GM12878 (cell line): ENCODE results near the gene NTSR1. TPM values are rescaled to one million over a fixed set of nuclear protein-coding genes. Genes with fewer than 3 reads are reported as not detected.

Source experiments
- ATAC-seq: fragments of 200-7000 bp; cut with Tn5 transposase; 3 replicates; pipeline ENCODE4 v1.9.1; 2020; ENCODE audit warnings: mild to moderate bottlenecking, moderate library complexity
- BruUV-seq: library from RNA; stranded (reverse); fragments of 400-500 nt; replicated peaks from 2 replicates; lab custom pipeline; 2021; lab: Mats Ljungman, UMichigan
- CTCF ChIA-PET: fragments of 300-600 bp; sonication (Branson Sonifier 250); formaldehyde crosslinking; extraction: SDS; loops from one replicate; lab custom pipeline; 2021; ENCODE audit warnings: inconsistent platforms; lab: Yijun Ruan, JAX
- POLR2A ChIA-PET: fragments of 350-600 bp; formaldehyde crosslinking; extraction: SDS; loops from one replicate; lab custom pipeline; 2021; ENCODE audit warnings: inconsistent platforms; lab: Charles Lee
- RAD21 ChIA-PET: fragments of 300-600 bp; sonication (Branson Sonifier 250); formaldehyde crosslinking; loops from one replicate; lab custom pipeline; 2023; ENCODE audit warnings: antibody characterized with exemption; ENCODE audit not compliant: unreplicated experiment; lab: Charles Lee
- SMC1A ChIA-PET: fragments of 300-600 bp; sonication (Branson Sonifier 250); formaldehyde crosslinking; loops from one replicate; lab custom pipeline; 2023; ENCODE audit not compliant: unreplicated experiment, uncharacterized antibody; lab: Charles Lee
- DNase-seq: peaks from one replicate; pipeline ENCODE4 v3.0.0-alpha.2; 2011; ENCODE audit warnings: low read depth, low spot score
- FAIRE-seq: peaks from 3 replicates; lab custom pipeline; 2011; peaks lifted over from hg19 to GRCh38; lab: Jason Lieb, UNC
- H2AFZ ChIP-seq: 2 replicates; pipeline ENCODE4 v1.6.0; 2011; ENCODE audit warnings: low read depth, low read length, control low read depth; ENCODE audit not compliant: control insufficient read depth
- H3K27ac ChIP-seq: 2 replicates; pipeline ENCODE4 v1.5.1; 2011; ENCODE audit warnings: control low read depth; ENCODE audit not compliant: control insufficient read depth, insufficient read depth
- H3K27me3 ChIP-seq, 2 experiments: replicated peaks in 1 of 2; 2 replicates each; pipeline versions ENCODE4 v1.6.0 to v1.6.1; 2011; ENCODE audit warnings: low read length in 1 of 2; ENCODE audit not compliant: control insufficient read depth in 2 of 2, insufficient read depth in 2 of 2
- H3K36me3 ChIP-seq, 2 experiments: 2 replicates each; pipeline ENCODE4 v1.5.1; 2011; ENCODE audit warnings: low read length in 1 of 2; ENCODE audit not compliant: control insufficient read depth in 2 of 2, insufficient read depth in 2 of 2
- H3K4me1 ChIP-seq: 2 replicates; pipeline ENCODE4 v1.6.1; 2011; ENCODE audit warnings: mild to moderate bottlenecking, low read length, moderate library complexity, mixed read lengths; ENCODE audit not compliant: control insufficient read depth, insufficient read depth
- H3K4me2 ChIP-seq: 2 replicates; pipeline ENCODE4 v1.6.0; 2011; ENCODE audit warnings: control low read depth; ENCODE audit not compliant: control insufficient read depth, insufficient read depth
- H3K4me3 ChIP-seq: fragments of 200-600 bp; sonication (generic); 2 replicates; pipeline ENCODE4 v1.5.1; 2016
- H3K79me2 ChIP-seq: 2 replicates; pipeline ENCODE4 v1.6.0; 2011; ENCODE audit warnings: low read length; ENCODE audit not compliant: control insufficient read depth, insufficient read depth
- H3K9ac ChIP-seq: 2 replicates; pipeline ENCODE4 v1.8.0; 2011; ENCODE audit warnings: low read length, control low read depth, mixed read lengths; ENCODE audit not compliant: control insufficient read depth, insufficient read depth
- H3K9me3 ChIP-seq: replicated peaks from 3 replicates; pipeline ENCODE4 v1.5.1; 2011; ENCODE audit warnings: mild to moderate bottlenecking, low read length; ENCODE audit not compliant: control insufficient read depth, insufficient read depth
- H4K20me1 ChIP-seq: 2 replicates; pipeline ENCODE4 v1.6.0; 2011; ENCODE audit not compliant: control insufficient read depth, insufficient read depth
- BACH1 ChIP-seq: fragments of 450-650 bp; IDR thresholded peaks from 2 replicates; pipeline ENCODE4 v1.6.1; 2017; ENCODE audit warnings: mild to moderate bottlenecking, borderline replicate concordance
- BCL11A ChIP-seq: IDR thresholded peaks from 2 replicates; pipeline ENCODE4 v1.6.1; 2011; ENCODE audit warnings: low read depth, low read length
- CREB1 ChIP-seq: IDR thresholded peaks from 2 replicates; pipeline ENCODE4 v1.6.1; 2012; ENCODE audit warnings: low read depth, mild to moderate bottlenecking, inconsistent platforms
- HDAC2 ChIP-seq: fragments of 200-600 bp; sonication (generic); IDR thresholded peaks from 2 replicates; pipeline ENCODE4 v1.6.1; 2017
- MTA2 ChIP-seq: fragments of 450-650 bp; IDR thresholded peaks from 2 replicates; pipeline ENCODE4 v1.6.1; 2016; ENCODE audit warnings: low read depth, mild to moderate bottlenecking, moderate library complexity
- RELA ChIP-seq: fragments of 450-650 bp; IDR thresholded peaks from 2 replicates; pipeline ENCODE4 v1.8.0; 2014; ENCODE audit warnings: borderline replicate concordance; ENCODE audit not compliant: partially characterized antibody
- SMAD5 ChIP-seq: IDR thresholded peaks from 2 replicates; pipeline ENCODE4 v1.6.1; 2016; ENCODE audit warnings: antibody characterized with exemption, low read depth
- SMARCA5 ChIP-seq: fragments of 450-650 bp; IDR thresholded peaks from 2 replicates; pipeline ENCODE4 v1.6.1; 2017; ENCODE audit warnings: mild to moderate bottlenecking
- TARDBP ChIP-seq: IDR thresholded peaks from 2 replicates; pipeline ENCODE4 v1.6.1; 2016; ENCODE audit warnings: borderline replicate concordance
- TBL1XR1 ChIP-seq: IDR thresholded peaks from 2 replicates; pipeline ENCODE4 v1.6.1; 2012; ENCODE audit warnings: low read depth, low read length, improper control_type of control experiment
- ZBTB11 ChIP-seq: fragments of 450-650 bp; formaldehyde crosslinking; IDR thresholded peaks from 2 replicates; pipeline ENCODE4 v1.5.0; 2022; ENCODE audit warnings: mild to moderate bottlenecking, missing genetic modification characterization
- ZBTB4 ChIP-seq: fragments of 450-650 bp; formaldehyde crosslinking; IDR thresholded peaks from 2 replicates; pipeline ENCODE4 v1.4.0; 2022; ENCODE audit warnings: mild to moderate bottlenecking, moderate library complexity
- WGBS: methylation state at CpG from one replicate; pipeline ENCODE4 v1.1.6; 2016; ENCODE audit warnings: low lambda C conversion rate; ENCODE audit not compliant: insufficient replicate concordance, insufficient coverage; ENCODE audit errors: missing lambda C conversion rate; 5-methylcytosine and 5-hydroxymethylcytosine counted together
- in situ Hi-C: fragments of 300-500 bp; cut with MboI; formaldehyde crosslinking; loops from 9 replicates; pipeline ENCODE4 v1.14.3; 2018; ENCODE audit warnings: mixed read lengths
- intact Hi-C: fragments of 100-400 bp; cut with micrococcal nuclease; formaldehyde crosslinking; loops from one replicate; pipeline ENCODE4 v1.14.2; 2022; ENCODE audit not compliant: unreplicated experiment
- polyA plus RNA-seq, 11 experiments: library from polyadenylated mRNA; depleted of rRNA in 4 of 11; unstranded in 6 of 11; stranded (reverse) in 5 of 11; fragments of >200 nt; fragmentation: Nextera tagmentation in 4 of 11; fragmentation: Illumina TruSeq in 1 of 11; extraction: Ambion mirVana in 4 of 11; extraction: Trizol in 1 of 11; gene quantifications; 1 replicate in 1 of 11; 2 replicates in 10 of 11; pipeline versions ENCODE4 v1.2.1 to v1.2.3, GENCODE V29; 2011 to 2016; ENCODE audit warnings: inconsistent platforms in 2 of 11, missing spikeins in 2 of 11, low read depth in 1 of 11
- total RNA-seq, 4 experiments: library from RNA; depleted of rRNA in 3 of 4; stranded (reverse); fragments of >200 nt in 3 of 4; fragmentation: Illumina TruSeq in 1 of 4; extraction: Trizol in 1 of 4; gene quantifications; 2 replicates each; pipeline versions ENCODE4 v1.2.1 to v1.2.3, GENCODE V29; 2013 to 2021
- TF ChIP-seq, protein P1 (sequence below): fragments of 450-650 bp; IDR thresholded peaks from 2 replicates; pipeline ENCODE4 v1.6.1; 2016; ENCODE audit warnings: mild to moderate bottlenecking
- TF ChIP-seq, protein P2 (sequence below): fragments of 450-650 bp; IDR thresholded peaks from 2 replicates; pipeline ENCODE4 v1.6.1; 2016; ENCODE audit warnings: mild to moderate bottlenecking

Gene NTSR1
- total and polyA plus RNA-seq, 10 of the 15 experiments (the other 5 are each of a cell fraction or from before 2014, with no cell fraction given), result not detected

- Histone ChIP-seq H2AFZ (no peak overlapping the region), H3K27ac (no peak overlapping the region), H3K4me2 (no peak overlapping the region), H3K4me3 (no peak overlapping the region), H3K4me1 (peaks cover 14% of the 10 kb centered on the region), H3K9me3 (no peaks in the 10 kb centered on the region), H3K9ac (no peak overlapping the region), H3K27me3 (no peaks in the 10 kb centered on the region), H3K79me2 (peaks cover 25% of the 10 kb centered on the region), H3K36me3 (peaks cover 12 to 35% of the 10 kb centered on the region in 2 experiments; a peak in 3 of 4 replicates), H4K20me1 (no peaks in the 10 kb centered on the region)
- DNase-seq (no peak), ATAC-seq (no peak), FAIRE-seq (no peak)
- no TSS peak for BruUV-seq
- ChIA-PET POLR2A (interaction anchor here (0.6 kb wide), 1 partner anchor 9 kb away, joined by 4 read pairs; no protein-coding TSS in a partner anchor), RAD21 (interaction anchor here (0.7 kb wide), 1 partner anchor 311 kb away, joined by 3 read pairs; no protein-coding TSS in a partner anchor), CTCF (interaction anchor here (1.3 to 2.4 kb wide), 3 partner anchors 13 to 400 kb away, joined by 5 to 12 read pairs (median 7); no protein-coding TSS in a partner anchor), SMC1A (interaction anchor here (0.8 kb wide), 1 partner anchor 534 kb away, joined by 3 read pairs; no protein-coding TSS in a partner anchor)
- in situ Hi-C loops (no loop called here), intact Hi-C loops (loop anchor here (5.0 kb wide), 2 partner anchors 157 to 307 kb away; no protein-coding TSS in a partner anchor)
- WGBS, result 93% methylated on average over 24 of the region's 24 CpGs
- no peak for TF ChIP-seq CREB1
- no peak for TF ChIP-seq MTA2
- no peak for TF ChIP-seq ZBTB11 (CRISPR knock-in tag)
- TF ChIP-seq SMAD5, result no peak
- no peak for TF ChIP-seq HDAC2
- TF ChIP-seq, protein P1, sequence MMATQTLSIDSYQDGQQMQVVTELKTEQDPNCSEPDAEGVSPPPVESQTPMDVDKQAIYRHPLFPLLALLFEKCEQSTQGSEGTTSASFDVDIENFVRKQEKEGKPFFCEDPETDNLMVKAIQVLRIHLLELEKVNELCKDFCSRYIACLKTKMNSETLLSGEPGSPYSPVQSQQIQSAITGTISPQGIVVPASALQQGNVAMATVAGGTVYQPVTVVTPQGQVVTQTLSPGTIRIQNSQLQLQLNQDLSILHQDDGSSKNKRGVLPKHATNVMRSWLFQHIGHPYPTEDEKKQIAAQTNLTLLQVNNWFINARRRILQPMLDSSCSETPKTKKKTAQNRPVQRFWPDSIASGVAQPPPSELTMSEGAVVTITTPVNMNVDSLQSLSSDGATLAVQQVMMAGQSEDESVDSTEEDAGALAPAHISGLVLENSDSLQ, result no peak
- no peak for TF ChIP-seq SMARCA5
- TF ChIP-seq BACH1, result no peak
- TF ChIP-seq TARDBP, result no peak
- TF ChIP-seq BCL11A, result no peak
- TF ChIP-seq, protein P2, sequence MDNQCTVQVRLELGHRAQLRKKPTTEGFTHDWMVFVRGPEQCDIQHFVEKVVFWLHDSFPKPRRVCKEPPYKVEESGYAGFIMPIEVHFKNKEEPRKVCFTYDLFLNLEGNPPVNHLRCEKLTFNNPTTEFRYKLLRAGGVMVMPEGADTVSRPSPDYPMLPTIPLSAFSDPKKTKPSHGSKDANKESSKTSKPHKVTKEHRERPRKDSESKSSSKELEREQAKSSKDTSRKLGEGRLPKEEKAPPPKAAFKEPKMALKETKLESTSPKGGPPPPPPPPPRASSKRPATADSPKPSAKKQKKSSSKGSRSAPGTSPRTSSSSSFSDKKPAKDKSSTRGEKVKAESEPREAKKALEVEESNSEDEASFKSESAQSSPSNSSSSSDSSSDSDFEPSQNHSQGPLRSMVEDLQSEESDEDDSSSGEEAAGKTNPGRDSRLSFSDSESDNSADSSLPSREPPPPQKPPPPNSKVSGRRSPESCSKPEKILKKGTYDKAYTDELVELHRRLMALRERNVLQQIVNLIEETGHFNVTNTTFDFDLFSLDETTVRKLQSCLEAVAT, result no peak
- TF ChIP-seq TBL1XR1, result no peak
- no peak for TF ChIP-seq RELA
- no peak for TF ChIP-seq ZBTB4 (CRISPR knock-in tag)
These were observed 101.1 kb downstream of the NTSR1 start for GRCh38 chr20:62809530-62810428.
